ENCODE data around the gene TOGARAM2. TPM values are rescaled to one million over a fixed set of nuclear protein-coding genes. Genes with fewer than 3 reads are reported as not detected.

TOGARAM2 gene
- total and polyA plus RNA-seq, 2 experiments from 2014 or later = 1.8 TPM

- TF ChIP-seq STAT1 (IDR thresholded peaks at IDR 0.05; ENCODE audit: unreplicated experiment) (no peak), CREB1 (CRISPR knock-in tag; IDR thresholded peaks at IDR 0.05; ENCODE audit: low read depth) (no peak), ZNF462 (CRISPR knock-in tag; IDR thresholded peaks at IDR 0.05) (no peak), ZNF331 (CRISPR knock-in tag; IDR thresholded peaks at IDR 0.05; ENCODE audit: low read depth) (no peak), EZH2 (IDR thresholded peaks at IDR 0.05; ENCODE audit: low read depth, unreplicated experiment) (no peak), ETS1 (IDR thresholded peaks at IDR 0.05) (no peak), EZH2phosphoT487 (IDR thresholded peaks at IDR 0.05; ENCODE audit: unreplicated experiment) (no peak)
These were observed 8.9 kb downstream of the TOGARAM2 start (continued) for GRCh38 chr2:28989973-28990372.

GRCh38 chr2:28990445-28990844, 9.3 kb downstream of the TOGARAM2 start:
- no peak overlapping the region for H3K4me2 ChIP-seq
- TF ChIP-seq POLR2AphosphoS5 (IDR thresholded peaks at IDR 0.05; ENCODE audit: low read depth) = no peak
- TF ChIP-seq NANOG (IDR thresholded peaks at IDR 0.05; ENCODE audit: borderline replicate concordance) = no peak
- no peak for DNase-seq (ENCODE audit: low spot score)
- Mint-ChIP-seq H3K27ac (no peak overlapping the region), H3K27me3 (ENCODE audit: insufficient read depth, low read depth, poor library complexity) (peaks cover 6% of the 10 kb centered on the region), H3K9me3 (no peaks in the 10 kb centered on the region; the same call in 2 of the 3 replicates), H3K4me1 (peaks cover 5% of the 10 kb centered on the region; the same call in 1 of the 3 replicates), H3K36me3 (ENCODE audit: low read depth) (no peaks in the 10 kb centered on the region), H3K4me3 (no peak overlapping the region)
- no peak overlapping the region for H3K4me3 ChIP-seq
- no peaks in the 10 kb centered on the region for H3K9me2 ChIP-seq (ENCODE audit: insufficient read depth)
- H3K36me3 ChIP-seq (ENCODE audit: insufficient read depth) = no peaks in the 10 kb centered on the region
- no peaks in the 10 kb centered on the region for H3K79me2 ChIP-seq (replicated peaks; ENCODE audit: insufficient read depth)
- H3K4me1 ChIP-seq (ENCODE audit: insufficient read depth) = no peaks in the 10 kb centered on the region
- no peaks in the 10 kb centered on the region for H3F3A ChIP-seq (replicated peaks; ENCODE audit: low read depth)
- no peak overlapping the region for H3K27ac ChIP-seq (ENCODE audit: low read depth)
- H2AFZ ChIP-seq = no peak overlapping the region
- H4K20me1 ChIP-seq (replicated peaks; ENCODE audit: insufficient read depth) = no peaks in the 10 kb centered on the region
- no peaks in the 10 kb centered on the region for H3K27me3 ChIP-seq (ENCODE audit: insufficient read depth)
- ATAC-seq = no peak

All from GM23338 (cell line).